G401 (cell line): Measurements from ENCODE around the gene MTIF3. TPM values are rescaled to one million over a fixed set of nuclear protein-coding genes. Genes with fewer than 3 reads are reported as not detected.

Source experiments
- DNase-seq: peaks from one replicate; pipeline ENCODE4 v3.0.0-alpha.2; 2015; ENCODE audit warnings: low spot score
- in situ Hi-C: cut with HindIII; loops from 2 replicates; pipeline ENCODE4 v1.10.0; 2016; ENCODE audit warnings: low sequenced_read_pairs, mixed read lengths
- total RNA-seq: library from RNA; depleted of rRNA; stranded (reverse); fragments of >200 nt; shearing (Covaris generic); gene quantifications from 2 replicates; pipeline ENCODE4 v1.2.3, GENCODE V29; 2014; rRNA removed

The MTIF3 gene
- total RNA-seq, 1 experiment from 2014 or later: 71.5 TPM

DNA sequence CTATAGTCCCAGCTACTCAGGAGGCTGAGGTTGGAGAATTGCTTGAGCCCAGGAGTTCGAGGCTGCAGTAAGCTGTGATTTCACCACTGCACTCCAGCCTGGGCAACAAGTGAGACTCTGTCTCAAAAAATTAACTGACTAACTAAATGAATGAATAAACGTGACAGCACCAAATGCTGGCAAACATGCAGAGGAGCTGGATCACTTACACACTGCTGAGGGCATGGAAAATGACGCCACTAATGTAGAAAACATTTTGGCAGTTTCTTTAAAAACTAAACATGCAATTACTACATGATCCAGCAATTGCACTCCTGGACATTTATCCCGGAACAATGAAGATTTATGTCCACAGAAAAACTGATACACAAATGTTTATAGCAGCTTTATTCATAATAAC lies 57.3 kb downstream of the MTIF3 start:
- no peak for DNase-seq
- in situ Hi-C loops: no loop called here

DNA sequence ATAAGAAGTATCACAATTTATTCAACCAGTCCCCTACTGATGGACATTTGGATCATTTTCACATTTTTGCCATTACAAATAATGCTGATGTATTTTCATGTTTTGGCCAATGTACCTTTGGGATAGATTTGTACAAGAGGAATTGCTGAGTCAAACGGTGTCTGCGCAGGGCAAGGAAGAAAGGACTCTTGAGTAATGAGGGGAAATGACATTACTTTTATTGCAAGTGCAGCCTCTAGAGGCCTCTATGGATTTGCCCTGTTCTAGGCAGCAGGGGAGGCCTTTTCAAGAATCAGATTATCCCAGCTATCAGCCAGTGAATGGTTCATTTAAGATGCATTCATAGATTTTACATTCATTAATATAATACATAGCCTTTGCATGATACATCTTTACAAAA lies 58.9 kb downstream of the MTIF3 start:
- in situ Hi-C loops: no loop called here
- no peak for DNase-seq

DNA sequence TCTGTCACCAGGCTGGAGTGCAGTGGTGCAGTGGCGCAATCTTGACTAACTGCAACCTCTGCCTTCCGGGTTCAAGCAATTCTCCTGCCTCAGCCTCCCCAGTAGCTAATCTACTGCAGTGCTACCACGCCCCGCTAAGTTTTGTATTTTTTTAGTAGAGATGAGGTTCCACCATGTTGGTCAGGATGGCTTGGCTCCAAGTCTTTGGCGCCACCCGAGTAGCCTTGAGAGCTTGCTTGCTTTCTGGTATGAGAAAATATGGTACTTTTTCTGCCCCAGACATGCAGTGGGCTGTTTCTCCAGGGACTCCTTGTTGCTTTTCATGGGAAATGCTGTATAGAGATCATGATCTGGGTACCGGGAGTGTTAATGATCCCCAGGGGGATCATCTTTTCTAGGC lies 60.5 kb downstream of the MTIF3 start:
- in situ Hi-C loops: no loop called here
- no peak for DNase-seq

DNA sequence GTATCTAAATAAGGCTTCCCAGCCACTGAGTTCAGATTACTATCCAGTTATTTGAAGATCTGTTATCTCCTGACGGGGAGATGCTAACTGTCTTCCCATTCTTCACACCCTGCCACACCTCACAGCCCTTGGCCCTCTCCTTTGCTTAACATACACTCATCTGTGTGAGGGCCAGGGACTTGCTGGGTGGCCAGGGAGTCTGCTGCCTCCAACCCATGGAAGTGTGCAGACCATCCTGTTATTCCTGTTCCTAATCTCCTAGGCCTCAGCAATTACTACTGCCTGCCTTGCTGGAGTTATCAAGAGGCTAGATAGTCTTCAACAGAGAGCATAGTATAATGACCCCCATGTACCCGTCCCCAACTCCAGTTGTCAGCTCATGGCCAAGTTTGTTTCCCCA lies 62.1 kb downstream of the MTIF3 start:
- in situ Hi-C loops: no loop called here
- no peak for DNase-seq

Other genes with a start within 250 kb of the MTIF3 start
- 1,415 and 1,774 TPM in 2 replicates for gene RPL21, start 199.0 kb downstream of the MTIF3 start, total RNA-seq
- 2.4 and 5.8 TPM in 2 replicates for gene RASL11A, start 179.7 kb downstream of the MTIF3 start, total RNA-seq
- gene GTF3A, start 25.9 kb downstream of the MTIF3 start, total RNA-seq: 189 and 243 TPM in 2 replicates
- gene LNX2, start 170.0 kb upstream of the MTIF3 start, total RNA-seq: 10.2 and 13.1 TPM in 2 replicates
- 179 and 188 TPM in 2 replicates for gene POLR1D, start 171.3 kb upstream of the MTIF3 start, total RNA-seq